Adrenal gland (tissue), 5 donors: Measurements from ENCODE around the gene NBEAL1.

ENCODE experiments used
- POLR2A ChIP-seq, 2 donors: fragments of 450-650 bp; IDR thresholded peaks; one replicate each; pipeline ENCODE4 v1.6.1; 2017; ENCODE audit warnings: antibody characterized with exemption in 2 of 2, mild to moderate bottlenecking in 2 of 2, moderate library complexity in 1 of 2
- TF ChIP-seq, protein P1 (sequence below), 6 experiments: fragments of 450-650 bp in 4 of 6; fragments of 200-600 bp in 2 of 6; sonication (generic) in 1 of 6; IDR thresholded peaks; 1 replicate in 5 of 6; 2 replicates in 1 of 6; pipeline versions ENCODE4 v1.5.1 to v1.8.0; 2016 to 2021; ENCODE audit warnings: antibody characterized with exemption in 6 of 6, mild to moderate bottlenecking in 2 of 6, moderate library complexity in 1 of 6
- donor health status: DM: no; HTN: no; CAD: no.

GRCh38 chr2:203238704-203239526 is 224.2 kb downstream of the NBEAL1 start, which contains the start of gene CYP20A1:
- TF ChIP-seq POLR2A (IDR thresholded peaks at IDR 0.05), result peak; percentile 60 to 92
- TF ChIP-seq, protein P1, sequence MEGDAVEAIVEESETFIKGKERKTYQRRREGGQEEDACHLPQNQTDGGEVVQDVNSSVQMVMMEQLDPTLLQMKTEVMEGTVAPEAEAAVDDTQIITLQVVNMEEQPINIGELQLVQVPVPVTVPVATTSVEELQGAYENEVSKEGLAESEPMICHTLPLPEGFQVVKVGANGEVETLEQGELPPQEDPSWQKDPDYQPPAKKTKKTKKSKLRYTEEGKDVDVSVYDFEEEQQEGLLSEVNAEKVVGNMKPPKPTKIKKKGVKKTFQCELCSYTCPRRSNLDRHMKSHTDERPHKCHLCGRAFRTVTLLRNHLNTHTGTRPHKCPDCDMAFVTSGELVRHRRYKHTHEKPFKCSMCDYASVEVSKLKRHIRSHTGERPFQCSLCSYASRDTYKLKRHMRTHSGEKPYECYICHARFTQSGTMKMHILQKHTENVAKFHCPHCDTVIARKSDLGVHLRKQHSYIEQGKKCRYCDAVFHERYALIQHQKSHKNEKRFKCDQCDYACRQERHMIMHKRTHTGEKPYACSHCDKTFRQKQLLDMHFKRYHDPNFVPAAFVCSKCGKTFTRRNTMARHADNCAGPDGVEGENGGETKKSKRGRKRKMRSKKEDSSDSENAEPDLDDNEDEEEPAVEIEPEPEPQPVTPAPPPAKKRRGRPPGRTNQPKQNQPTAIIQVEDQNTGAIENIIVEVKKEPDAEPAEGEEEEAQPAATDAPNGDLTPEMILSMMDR (IDR thresholded peaks at IDR 0.05), result peak in 5 of 6 experiments; percentile 28 to 46 (median 33)
